ENCODE measurements around the gene ASZ1.

The ASZ1 gene

GRCh38 chr7:117333168-117333567 is 94.1 kb downstream of the ASZ1 start:
- no peak for DNase-seq

DNA sequence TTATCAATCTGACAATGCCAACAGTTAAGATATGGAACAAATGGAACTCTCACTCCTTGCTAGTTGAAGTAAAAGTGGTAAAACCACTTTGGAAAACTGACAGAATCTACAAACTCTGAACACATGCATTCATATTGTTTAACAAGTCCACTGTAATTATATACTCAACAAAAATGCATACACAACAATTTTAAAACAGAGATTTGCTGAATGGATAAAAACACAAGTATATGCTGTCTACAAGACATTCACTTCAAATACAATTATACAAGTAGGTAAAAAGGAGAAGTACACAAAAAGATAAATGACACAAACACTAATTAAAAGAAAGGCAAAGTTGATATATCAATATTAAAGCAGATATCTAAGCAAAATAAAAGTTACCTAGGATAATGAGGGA is 95.3 kb downstream of the ASZ1 start:
- no peak for DNase-seq

DNA sequence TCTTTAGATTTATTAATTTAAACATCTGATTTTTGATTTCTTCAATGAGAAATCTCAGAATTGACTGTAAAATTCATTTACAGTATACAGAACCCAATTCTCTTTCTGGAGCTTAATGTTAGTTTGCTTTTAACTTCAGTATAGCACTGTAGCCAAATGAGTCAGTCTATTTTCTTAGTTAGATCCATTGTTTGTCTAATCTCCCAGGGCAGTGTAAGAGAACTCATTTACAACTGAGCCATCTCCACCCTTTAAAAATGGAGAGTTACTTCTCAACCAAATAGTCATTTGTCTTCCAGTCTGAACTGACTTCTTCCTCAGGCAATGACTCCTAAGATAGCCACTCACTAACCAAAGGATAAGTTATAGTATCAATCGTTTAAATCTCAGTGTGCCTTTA is 101.5 kb downstream of the ASZ1 start:
- DNase-seq: no peak

GRCh38 chr7:117324960-117325359 is 102.3 kb downstream of the ASZ1 start:
- no peak for DNase-seq

- DNase-seq: peak; percentile 48
Observed at GRCh38 chr7:117323851-117324711, 103.2 kb downstream of the ASZ1 start.

GRCh38 chr7:117323305-117323850 is 103.9 kb downstream of the ASZ1 start:
- DNase-seq: no peak

DNA sequence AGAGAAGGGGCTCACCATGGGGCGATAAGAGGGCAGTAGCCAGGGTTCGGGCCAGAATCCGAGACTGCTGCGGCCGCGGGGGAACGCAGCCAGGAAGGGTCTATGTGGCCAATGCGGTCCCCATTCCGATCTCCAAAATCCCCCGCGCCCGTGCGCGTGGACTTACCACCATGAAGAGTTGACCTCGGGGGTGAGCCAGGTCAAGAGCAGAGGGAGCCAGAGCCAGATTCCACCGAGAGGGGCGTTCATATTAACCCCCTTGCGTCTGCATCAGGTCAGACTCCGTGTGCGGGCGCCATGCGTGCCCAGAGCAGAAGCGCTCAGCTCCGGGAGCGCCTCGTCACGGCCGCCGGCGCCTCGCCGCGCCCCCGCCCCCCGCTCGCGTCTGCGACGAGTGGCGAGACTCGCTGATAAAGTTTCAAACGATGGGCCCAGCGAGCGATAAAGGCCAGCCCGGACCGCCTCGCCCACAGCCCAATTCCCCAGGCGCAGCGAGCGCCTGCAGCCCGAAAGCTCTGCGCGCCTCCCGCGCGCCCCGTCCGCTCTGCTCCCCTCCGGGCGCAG is 104.5 kb downstream of the ASZ1 start, which contains the start of gene WNT2:
TSS of gene WNT2 (minus strand) at position 318 of the 564 bp plus-strand sequence. CDS start at position 249, 69 bp downstream.
- DNase-seq: no peak

- DNase-seq: no peak
Observed at GRCh38 chr7:117320523-117320922, 106.8 kb downstream of the ASZ1 start.

DNA sequence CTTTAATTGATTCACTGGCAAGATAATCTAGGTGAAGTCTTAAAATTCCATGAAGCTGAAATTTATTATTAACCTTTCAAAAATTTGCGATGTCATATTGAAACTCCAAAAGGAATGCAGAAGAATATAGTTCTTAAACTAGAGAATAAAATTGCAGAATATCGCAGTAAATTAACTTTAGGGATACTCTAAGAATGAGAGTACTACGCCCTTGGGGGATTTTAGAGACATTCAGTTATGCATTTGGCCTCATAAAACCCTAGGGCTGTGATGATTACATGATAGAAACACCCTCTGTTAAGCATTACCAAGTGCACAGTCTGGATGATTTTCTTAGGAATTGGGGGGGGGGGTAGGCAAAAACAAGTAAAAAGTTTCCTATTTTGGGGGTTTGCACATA is 108.1 kb downstream of the ASZ1 start:
- DNase-seq: no peak

DNA sequence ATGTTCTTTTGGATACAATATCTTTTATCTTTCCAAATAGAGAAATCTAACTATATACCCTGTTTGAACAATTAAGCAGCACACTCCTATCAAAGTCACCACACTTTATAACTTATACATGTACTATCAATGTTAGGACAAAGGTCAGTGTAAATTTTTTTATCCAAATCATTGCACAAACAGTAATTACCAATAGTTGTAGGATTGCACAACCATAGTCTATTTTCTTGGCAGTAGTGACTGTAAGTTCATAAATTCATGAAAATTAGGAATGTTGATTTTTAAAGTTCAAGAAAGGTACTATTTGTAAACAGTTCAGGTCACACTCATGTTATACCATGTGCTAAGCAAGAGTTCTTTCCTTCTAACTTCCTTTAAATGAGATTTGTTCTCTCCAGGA is 113.7 kb downstream of the ASZ1 start:
- no peak for DNase-seq
